Liver (tissue), 9 donors: ENCODE results near the gene SEH1L. TPM values are rescaled to one million over a fixed set of nuclear protein-coding genes. Genes with fewer than 3 reads are reported as not detected.

Source experiments
- DNase-seq: peaks from one replicate; pipeline ENCODE4 v3.0.0-alpha.2; 2017; ENCODE audit warnings: low spot score
- H3K27ac ChIP-seq, 2 donors: one replicate each; pipeline ENCODE4 v1.7.0; 2013; ENCODE audit warnings: inconsistent platforms in 2 of 2, low read length in 2 of 2, control low read depth in 1 of 2, low read depth in 1 of 2, mild to moderate bottlenecking in 1 of 2
- H3K27me3 ChIP-seq, 4 donors: one replicate each; pipeline versions ENCODE4 v1.6.1 to v1.7.0; 2013; ENCODE audit warnings: low read length in 3 of 4, inconsistent platforms in 1 of 4, mild to moderate bottlenecking in 1 of 4, moderate library complexity in 1 of 4; ENCODE audit not compliant: control insufficient read depth in 4 of 4, insufficient read depth in 4 of 4
- H3K36me3 ChIP-seq, 4 donors: one replicate each; pipeline versions ENCODE4 v1.6.1 to v1.7.0; 2013; ENCODE audit warnings: low read length in 3 of 4, mild to moderate bottlenecking in 3 of 4, low read depth in 1 of 4, moderate library complexity in 1 of 4; ENCODE audit not compliant: control insufficient read depth in 4 of 4, insufficient read depth in 3 of 4
- H3K4me1 ChIP-seq, 4 donors: one replicate each; pipeline versions ENCODE4 v1.6.1 to v1.7.0; 2013; ENCODE audit warnings: low read length in 3 of 4, mild to moderate bottlenecking in 3 of 4, moderate library complexity in 1 of 4; ENCODE audit not compliant: control insufficient read depth in 4 of 4, insufficient read depth in 4 of 4
- H3K4me3 ChIP-seq, 3 donors: one replicate each; pipeline versions ENCODE4 v1.6.1 to v1.7.0; 2013; ENCODE audit warnings: low read length in 3 of 3, control low read depth in 1 of 3, low read depth in 1 of 3, mild to moderate bottlenecking in 1 of 3
- H3K9ac ChIP-seq, 2 donors: one replicate each; pipeline ENCODE4 v1.7.0; 2013; ENCODE audit warnings: low read length in 2 of 2, mild to moderate bottlenecking in 2 of 2, moderate library complexity in 2 of 2, control low read depth in 1 of 2, low read depth in 1 of 2
- H3K9me3 ChIP-seq, 4 donors: one replicate each; pipeline versions ENCODE4 v1.6.1 to v1.7.0; 2013; ENCODE audit warnings: low read length in 3 of 4; ENCODE audit not compliant: control insufficient read depth in 4 of 4
- ATF3 ChIP-seq: IDR thresholded peaks from 2 replicates; pipeline ENCODE4 v1.6.1; 2016; ENCODE audit warnings: antibody characterized with exemption
- CTCF ChIP-seq: fragments of 150-350 bp; IDR thresholded peaks from 2 replicates; pipeline ENCODE4 v1.5.1; 2017; ENCODE audit warnings: improper control_type of control experiment, low read depth, low read length; ENCODE audit not compliant: missing input control
- EGR1 ChIP-seq, 2 donors: IDR thresholded peaks; 2 replicates each; pipeline ENCODE4 v1.6.1; 2016 to 2018; ENCODE audit warnings: antibody characterized with exemption in 2 of 2, low read depth in 2 of 2
- FOXA1 ChIP-seq: IDR thresholded peaks from 2 replicates; pipeline ENCODE4 v1.6.1; 2016; ENCODE audit warnings: antibody characterized with exemption
- FOXA2 ChIP-seq: IDR thresholded peaks from 2 replicates; pipeline ENCODE4 v1.6.1; 2016; ENCODE audit warnings: antibody characterized with exemption
- GABPA ChIP-seq, 2 donors: IDR thresholded peaks in 1 of 2; conservative IDR thresholded peaks in 1 of 2; 2 replicates each; pipeline ENCODE4 v1.6.1; 2016; ENCODE audit warnings: antibody characterized with exemption in 2 of 2, mild to moderate bottlenecking in 1 of 2, moderate library complexity in 1 of 2
- HNF4A ChIP-seq, 2 donors: conservative IDR thresholded peaks; 2 replicates each; pipeline ENCODE4 v1.6.1; 2016; ENCODE audit warnings: antibody characterized with exemption in 2 of 2, mild to moderate bottlenecking in 2 of 2
- HNF4G ChIP-seq: IDR thresholded peaks from 2 replicates; pipeline ENCODE4 v1.6.1; 2016; ENCODE audit warnings: antibody characterized with exemption
- JUND ChIP-seq, 2 donors: IDR thresholded peaks; 2 replicates each; pipeline ENCODE4 v1.6.1; 2016; ENCODE audit warnings: antibody characterized with exemption in 2 of 2
- MAX ChIP-seq: IDR thresholded peaks from 2 replicates; pipeline ENCODE4 v1.6.1; 2016; ENCODE audit warnings: antibody characterized with exemption
- NR2F2 ChIP-seq: IDR thresholded peaks from 2 replicates; pipeline ENCODE4 v1.6.1; 2016; ENCODE audit warnings: antibody characterized with exemption
- RAD21 ChIP-seq, 2 donors: IDR thresholded peaks; 2 replicates each; pipeline ENCODE4 v1.6.1; 2016; ENCODE audit warnings: antibody characterized with exemption in 2 of 2, mild to moderate bottlenecking in 2 of 2
- REST ChIP-seq: IDR thresholded peaks from 2 replicates; pipeline ENCODE4 v1.6.1; 2016; ENCODE audit warnings: antibody characterized with exemption, mild to moderate bottlenecking
- RXRA ChIP-seq, 2 donors: IDR thresholded peaks; 2 replicates each; pipeline ENCODE4 v1.6.1; 2017 to 2018; ENCODE audit warnings: antibody characterized with exemption in 2 of 2, mild to moderate bottlenecking in 1 of 2
- SP1 ChIP-seq: IDR thresholded peaks from 2 replicates; pipeline ENCODE4 v1.6.1; 2018; ENCODE audit warnings: antibody characterized with exemption, mild to moderate bottlenecking
- TAF1 ChIP-seq: conservative IDR thresholded peaks from 2 replicates; pipeline ENCODE4 v1.6.1; 2016; ENCODE audit warnings: antibody characterized with exemption, mild to moderate bottlenecking
- YY1 ChIP-seq: IDR thresholded peaks from 2 replicates; pipeline ENCODE4 v1.6.1; 2016; ENCODE audit warnings: antibody characterized with exemption, mild to moderate bottlenecking
- ZBTB33 ChIP-seq: IDR thresholded peaks from 2 replicates; pipeline ENCODE4 v1.6.1; 2016; ENCODE audit warnings: antibody characterized with exemption
- WGBS: extraction: QIAGEN DNeasy Blood & Tissue Kit; methylation state at CpG from one replicate; pipeline ENCODE4 v1.1.7; 2013; 5-methylcytosine and 5-hydroxymethylcytosine counted together
- polyA plus RNA-seq, 2 donors: library from polyadenylated mRNA; stranded (reverse) in 1 of 2; unstranded in 1 of 2; fragments of 200-250 nt in 1 of 2; fragments of >200 nt in 1 of 2; fragmentation: Nextera tagmentation in 1 of 2; extraction: Ambion mirVana in 1 of 2; gene quantifications; one replicate each; pipeline versions ENCODE4 v1.2.1 to v1.2.3, GENCODE V29; 2013 to 2015
- total RNA-seq, 2 donors: library from RNA; depleted of rRNA; stranded (reverse); fragments of >200 nt; gene quantifications; one replicate each; pipeline ENCODE4 v1.2.3, GENCODE V29; 2014
- donor health status: healthy.
- donor health status: healthy.
- donor health status: healthy.
- donor health status: healthy.
- donor health status: healthy.

SEH1L gene
- total and polyA plus RNA-seq, 4 donors, result 12.2 to 28.5 (median 16.8) TPM

- DNase-seq, result no peak
- H3K4me1 ChIP-seq, result no peaks in the 10 kb centered on the region
- H3K27ac ChIP-seq, result no peak overlapping the region
- H3K27me3 ChIP-seq, result no peaks in the 10 kb centered on the region
- no peak overlapping the region for H3K9ac ChIP-seq
- H3K36me3 ChIP-seq, result no peaks in the 10 kb centered on the region
- no peak for TF ChIP-seq YY1
- no peaks in the 10 kb centered on the region for H3K9me3 ChIP-seq
- no peak overlapping the region for H3K4me3 ChIP-seq
- WGBS, result 93% methylated on average over 2 of the region's 2 CpGs
These were observed 8.6 kb upstream of the SEH1L start for GRCh38 chr18:12939162-12939561.

GRCh38 chr18:12943215-12943614 lies 4.6 kb upstream of the SEH1L start:
- H3K4me1 ChIP-seq, result peaks cover 6 to 18% (median 16%) of the 10 kb centered on the region in 4 donors
- no peak overlapping the region for H3K27ac ChIP-seq
- H3K4me3 ChIP-seq, result no peak overlapping the region
- no peaks in the 10 kb centered on the region for H3K9me3 ChIP-seq
- no peaks in the 10 kb centered on the region for H3K36me3 ChIP-seq
- H3K27me3 ChIP-seq, result no peaks in the 10 kb centered on the region
- TF ChIP-seq RXRA (IDR thresholded peaks at IDR 0.05) (no peak), REST (no peak), RAD21 (IDR thresholded peaks at IDR 0.05) (no peak), SP1 (no peak), CTCF (no peak), FOXA1 (no peak), YY1 (no peak), TAF1 (no peak), MAX (no peak), HNF4G (no peak), ATF3 (no peak), JUND (IDR thresholded peaks at IDR 0.05) (no peak), FOXA2 (no peak), GABPA (IDR thresholded peaks at IDR 0.05 in 1 of 2, conservative IDR thresholded peaks at IDR 0.05 in 1 of 2) (no peak), NR2F2 (no peak), HNF4A (conservative IDR thresholded peaks at IDR 0.05) (no peak), EGR1 (IDR thresholded peaks at IDR 0.05; ENCODE audit: low read depth in 2 of 2) (no peak), ZBTB33 (no peak)
- no peak overlapping the region for H3K9ac ChIP-seq
- 84% methylated on average over 4 of the region's 4 CpGs for WGBS
- DNase-seq, result no peak
